ENCODE measurements around the gene RDH8.

DNA sequence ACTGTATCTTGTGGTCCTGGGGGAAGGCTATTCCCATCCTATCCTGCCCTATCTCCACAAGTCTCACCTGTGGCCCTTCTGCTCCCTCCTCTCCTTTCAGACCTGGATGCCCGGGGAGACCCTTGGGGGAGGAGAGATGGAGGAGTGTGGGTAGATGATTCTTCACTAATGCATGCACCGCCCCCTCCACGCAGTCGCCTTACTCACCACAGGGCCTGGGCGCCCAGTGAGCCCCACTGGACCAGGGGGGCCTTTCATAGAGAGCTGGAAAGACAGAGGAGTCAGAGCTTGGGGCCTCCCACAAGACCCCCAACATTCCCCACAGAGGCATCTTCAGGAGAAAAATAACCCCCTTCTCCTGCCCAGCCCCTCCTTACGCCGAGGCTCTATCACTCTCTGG, 17.3 kb upstream of the RDH8 start:
- TF ChIP-seq EZH2 (IDR thresholded peaks at IDR 0.05; ENCODE audit: low read length, missing control alignments) (no peak), CTCF (conservative IDR thresholded peaks at IDR 0.05 in 1 of 2, IDR thresholded peaks at IDR 0.05 in 1 of 2; ENCODE audit: low read depth in 1 of 2, low read length in 2 of 2) (no peak)

Data from fibroblast of lung (primary cell).